NCI-H187 (cell line): ENCODE data around the gene POLR3E.

Experiments
- DNase-seq, 2 experiments: peaks; one replicate each; lab custom pipeline; 2025; lab: John Stamatoyannopoulos, UW

POLR3E gene

DNA sequence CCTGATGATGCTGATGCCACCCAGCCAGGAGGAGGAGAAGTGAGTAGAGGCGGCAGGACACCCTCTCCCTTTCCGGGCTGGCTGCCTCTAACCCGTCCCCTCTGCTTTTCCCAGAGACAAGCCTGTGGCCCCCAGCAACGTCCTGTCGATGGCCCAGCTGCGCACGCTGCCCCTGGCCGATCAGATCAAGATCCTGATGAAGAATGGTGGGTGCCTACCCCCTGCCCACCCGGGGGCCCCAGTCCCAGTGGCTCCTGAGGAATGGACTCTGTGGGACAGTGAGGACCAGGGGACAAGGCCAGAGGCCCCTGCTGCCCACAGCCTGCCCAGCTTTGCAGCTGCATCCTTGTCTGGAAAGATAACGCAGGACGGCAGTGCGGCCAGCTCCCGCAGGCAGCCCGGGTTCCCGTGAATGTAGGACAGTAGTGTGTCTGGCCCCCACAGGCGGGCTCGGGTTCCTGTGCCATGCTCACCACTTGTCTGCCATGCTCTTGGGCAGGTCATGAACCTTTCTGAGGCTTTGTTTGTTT lies 19.9 kb downstream of the POLR3E start:
- DNase-seq, result no peak

DNA sequence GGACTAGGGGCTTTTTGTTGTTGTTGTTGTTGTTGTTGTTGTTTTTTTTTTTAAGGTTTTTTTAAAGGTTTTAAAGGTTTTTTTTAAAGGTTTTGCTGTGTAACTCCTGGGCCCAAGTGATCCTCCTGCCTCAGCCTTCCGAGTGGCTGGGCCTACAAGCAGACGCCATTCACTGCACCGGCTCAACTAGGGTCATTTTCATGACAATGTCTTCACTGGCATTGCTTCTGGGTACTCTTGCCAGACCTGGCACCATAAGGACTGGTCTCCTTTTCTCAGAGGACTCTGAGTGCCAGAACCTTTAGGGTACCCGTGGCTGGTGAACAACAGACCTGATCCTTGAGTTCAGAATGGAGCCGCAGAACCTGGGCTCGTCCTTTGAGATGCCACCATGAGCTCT lies 20.4 kb downstream of the POLR3E start:
- DNase-seq, result no peak

DNA sequence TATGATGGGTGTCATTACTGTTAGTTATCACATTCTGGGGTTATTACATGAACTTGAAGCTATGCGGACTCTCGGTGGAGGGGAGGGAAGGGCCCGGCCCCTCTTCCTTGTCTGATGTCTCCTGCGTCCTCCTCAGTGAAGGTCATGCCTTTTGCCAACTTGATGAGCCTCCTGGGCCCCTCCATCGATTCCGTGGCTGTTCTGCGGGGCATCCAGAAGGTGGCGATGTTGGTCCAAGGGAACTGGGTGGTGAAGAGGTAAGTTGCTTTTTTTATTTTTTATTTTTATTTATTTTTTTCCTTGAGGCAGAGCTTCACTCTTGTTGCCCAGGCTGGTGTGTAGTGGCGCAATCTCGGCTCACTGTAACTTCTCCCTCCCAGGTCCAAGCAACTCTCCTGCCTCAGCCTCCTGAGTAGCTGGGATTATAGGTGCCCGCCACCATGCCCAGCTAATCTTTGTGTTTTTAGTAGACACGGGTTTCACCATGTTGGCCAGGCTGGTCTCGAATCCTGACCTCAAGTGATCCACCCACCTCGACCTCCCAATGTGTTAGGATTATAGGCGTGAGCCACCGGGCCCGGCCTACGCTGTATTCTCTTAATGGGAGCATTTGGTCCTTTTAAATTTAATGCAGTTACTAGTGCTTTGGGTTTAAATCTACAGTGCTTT lies 21.6 kb downstream of the POLR3E start:
- DNase-seq, result no peak

DNA sequence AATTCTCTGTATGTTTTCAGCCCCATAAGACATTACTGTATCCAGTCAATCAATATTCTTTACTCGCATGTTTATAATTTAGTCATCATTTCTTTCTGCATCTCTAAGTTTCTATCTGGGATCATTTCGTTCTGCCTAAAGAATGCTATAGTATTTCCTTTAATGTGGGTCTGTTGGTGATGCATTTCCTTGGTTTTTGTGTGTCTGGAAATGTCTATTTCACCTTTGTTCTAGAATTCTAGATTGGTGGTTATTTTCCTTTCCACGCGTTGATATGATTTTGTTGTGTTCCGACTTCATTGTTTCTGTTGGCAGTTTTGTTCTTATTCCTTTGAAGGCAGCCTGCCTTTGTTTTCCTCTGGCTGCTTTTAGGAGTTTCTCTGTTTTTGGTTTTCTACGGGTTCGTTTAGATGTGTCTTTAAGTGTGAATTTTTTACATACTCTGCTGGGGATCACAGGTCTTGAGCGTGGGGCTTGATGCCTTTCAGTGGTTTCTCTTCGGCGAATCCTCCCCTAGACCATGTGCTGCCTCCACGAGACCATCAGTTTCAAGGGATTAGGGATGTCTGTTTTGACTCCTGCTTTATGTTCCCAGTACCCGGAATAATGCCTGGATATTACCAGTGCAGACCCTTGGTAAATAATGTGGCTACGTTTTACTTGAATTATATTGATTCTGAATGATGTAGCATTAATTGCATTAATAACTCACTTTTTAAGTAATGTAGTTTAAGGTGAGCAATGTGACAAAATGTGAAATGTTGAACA lies 23.5 kb downstream of the POLR3E start:
- DNase-seq, result no peak

DNA sequence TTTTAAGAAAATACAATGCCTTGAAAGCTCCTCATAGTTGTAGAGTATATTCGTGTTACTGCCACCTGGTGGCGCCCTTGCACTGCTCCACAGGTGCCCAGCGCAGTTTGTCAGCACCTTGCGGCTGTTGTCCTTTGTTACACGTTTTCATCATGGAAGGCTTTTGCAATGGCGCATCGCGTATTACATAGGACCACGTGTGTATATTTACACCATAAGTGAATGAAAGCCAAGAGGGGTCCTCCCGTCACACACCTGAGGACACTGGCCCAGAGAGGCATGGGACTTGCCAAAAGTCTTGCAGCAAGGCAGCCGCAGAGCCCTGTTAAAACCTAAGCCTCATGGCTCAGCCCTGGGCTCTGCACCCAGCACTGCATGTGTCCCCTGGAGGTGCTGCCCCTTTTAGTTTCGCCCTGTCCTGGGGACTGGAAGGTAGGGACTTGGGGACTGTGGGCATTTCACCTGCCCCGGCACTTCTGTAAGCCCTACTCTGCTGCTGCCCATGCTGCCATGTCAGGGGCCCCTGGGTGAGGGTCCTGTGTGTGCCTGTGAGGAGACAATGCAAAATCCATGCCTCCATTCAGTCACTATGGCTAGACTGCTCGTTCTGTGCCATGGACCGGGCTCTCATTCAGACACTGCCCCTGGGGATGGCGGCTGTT lies 24.3 kb downstream of the POLR3E start:
- DNase-seq, result peak; percentile 4 to 13

DNA sequence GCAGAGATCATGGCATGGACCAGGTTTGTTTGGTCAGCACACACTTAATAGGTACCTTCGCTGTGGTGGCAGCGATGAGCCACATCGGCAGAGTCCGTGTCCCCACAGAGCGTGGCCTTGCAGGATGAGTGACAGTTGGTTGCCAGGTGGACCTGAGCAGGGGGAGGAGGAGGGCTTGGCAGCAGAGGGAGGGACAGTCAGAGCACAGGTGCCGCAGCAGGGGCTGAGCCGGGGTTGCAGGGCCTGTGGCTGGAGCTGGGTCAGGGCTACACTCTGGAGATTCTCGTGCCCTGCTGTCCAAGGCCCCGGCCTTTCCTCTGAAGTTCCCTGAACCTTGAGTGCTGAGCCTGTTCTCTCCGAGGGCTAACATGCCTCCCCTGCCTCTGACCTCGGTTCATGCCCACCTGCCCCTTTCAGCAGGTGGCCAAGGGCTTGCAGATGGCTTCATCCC lies 24.8 kb downstream of the POLR3E start:
- DNase-seq, result no peak

DNA sequence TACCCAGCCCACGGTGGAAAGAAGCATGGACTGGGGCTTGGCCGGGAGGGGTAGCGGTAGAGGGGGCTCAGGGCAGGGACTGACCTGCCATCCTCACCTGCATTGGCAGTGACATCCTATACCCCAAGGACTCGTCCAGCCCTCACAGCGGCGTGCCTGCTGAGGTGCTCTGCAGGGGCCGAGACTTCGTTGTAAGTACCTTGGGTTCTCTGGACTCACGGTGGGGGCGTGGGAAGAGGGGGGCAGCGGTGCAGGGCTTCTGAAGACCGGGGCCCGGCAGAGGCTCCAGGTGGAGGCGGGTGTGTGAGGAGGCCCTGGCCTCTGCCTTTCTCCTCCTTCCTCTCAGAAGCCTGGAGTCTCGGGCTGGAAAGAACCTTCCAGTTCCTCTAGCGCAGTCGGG lies 25.5 kb downstream of the POLR3E start:
- no peak for DNase-seq

DNA sequence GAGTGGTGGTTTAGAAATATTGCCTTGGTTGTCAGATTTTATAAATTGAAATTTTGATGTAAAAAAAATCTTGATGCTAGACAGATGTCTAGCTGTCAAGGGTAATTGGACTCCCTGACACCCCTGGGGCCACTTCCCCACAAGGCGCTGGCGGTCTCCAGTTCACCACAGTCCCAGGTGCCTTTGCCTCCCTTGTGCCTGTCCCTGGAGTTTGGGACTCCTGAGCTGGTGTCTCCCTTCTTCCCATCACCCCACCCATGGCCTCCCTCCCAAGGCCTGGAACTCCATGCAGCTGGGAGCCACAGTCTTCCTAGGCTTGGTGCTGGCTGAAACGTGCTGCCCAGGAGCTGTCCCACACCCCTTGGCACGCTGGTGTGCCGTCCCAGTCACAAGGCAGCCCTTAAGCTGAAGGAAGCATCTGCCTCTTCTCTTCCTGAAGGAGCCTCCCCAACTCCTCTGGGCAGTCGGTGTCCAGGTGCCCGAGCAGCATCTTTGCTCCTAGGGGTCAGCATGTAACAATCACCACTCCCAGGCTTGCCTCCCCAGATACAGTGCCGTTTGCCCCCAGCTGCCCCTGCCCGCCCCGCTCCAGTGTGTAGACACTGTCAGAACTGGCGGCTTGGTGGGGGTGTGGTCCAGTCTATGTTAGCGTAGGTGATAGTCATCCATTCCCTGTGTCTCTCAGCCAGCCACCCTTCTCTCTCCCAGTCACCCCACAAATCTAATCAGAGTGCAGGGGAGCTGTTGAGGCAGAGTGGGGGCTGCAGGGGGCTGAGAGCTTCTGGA lies 26.2 kb downstream of the POLR3E start:
- no peak for DNase-seq

DNA sequence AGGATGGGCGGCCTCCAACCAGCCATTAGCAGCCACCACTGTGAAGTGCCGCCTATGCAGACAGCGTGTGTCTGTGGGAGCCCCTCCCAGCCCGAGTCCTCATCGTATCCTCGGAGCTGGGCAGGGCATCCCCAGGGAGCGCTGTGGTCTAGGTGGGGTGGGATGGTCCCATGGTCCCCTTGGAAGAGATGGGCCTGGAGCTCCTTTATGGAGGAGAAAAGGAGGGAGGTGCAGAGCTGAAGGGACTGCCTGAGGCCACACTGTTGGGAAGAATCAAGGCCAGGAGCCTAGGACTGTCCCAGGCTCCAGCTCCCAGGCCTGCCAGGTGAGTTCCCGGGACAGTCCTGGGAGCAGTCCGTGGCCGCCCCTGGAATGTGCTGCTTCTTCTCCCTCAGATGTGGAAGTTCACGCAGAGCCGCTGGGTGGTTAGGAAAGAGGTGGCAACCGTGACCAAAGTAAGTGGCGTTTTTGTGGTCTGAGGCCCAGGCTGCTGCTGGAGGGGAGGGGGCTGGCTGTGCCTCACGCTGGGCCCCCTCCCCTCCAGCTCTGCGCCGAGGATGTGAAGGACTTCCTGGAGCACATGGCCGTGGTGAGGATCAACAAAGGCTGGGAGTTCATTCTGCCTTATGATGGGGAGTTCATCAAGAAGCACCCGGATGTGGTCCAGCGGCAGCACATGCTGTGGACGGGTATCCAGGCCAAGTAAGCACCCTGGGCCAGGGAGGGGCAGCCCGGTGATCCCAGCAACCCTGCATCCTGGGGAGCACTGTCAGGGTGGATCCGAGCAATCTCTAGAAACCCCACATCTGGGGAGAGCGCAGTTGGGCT lies 27.0 kb downstream of the POLR3E start:
- DNase-seq, result no peak

DNA sequence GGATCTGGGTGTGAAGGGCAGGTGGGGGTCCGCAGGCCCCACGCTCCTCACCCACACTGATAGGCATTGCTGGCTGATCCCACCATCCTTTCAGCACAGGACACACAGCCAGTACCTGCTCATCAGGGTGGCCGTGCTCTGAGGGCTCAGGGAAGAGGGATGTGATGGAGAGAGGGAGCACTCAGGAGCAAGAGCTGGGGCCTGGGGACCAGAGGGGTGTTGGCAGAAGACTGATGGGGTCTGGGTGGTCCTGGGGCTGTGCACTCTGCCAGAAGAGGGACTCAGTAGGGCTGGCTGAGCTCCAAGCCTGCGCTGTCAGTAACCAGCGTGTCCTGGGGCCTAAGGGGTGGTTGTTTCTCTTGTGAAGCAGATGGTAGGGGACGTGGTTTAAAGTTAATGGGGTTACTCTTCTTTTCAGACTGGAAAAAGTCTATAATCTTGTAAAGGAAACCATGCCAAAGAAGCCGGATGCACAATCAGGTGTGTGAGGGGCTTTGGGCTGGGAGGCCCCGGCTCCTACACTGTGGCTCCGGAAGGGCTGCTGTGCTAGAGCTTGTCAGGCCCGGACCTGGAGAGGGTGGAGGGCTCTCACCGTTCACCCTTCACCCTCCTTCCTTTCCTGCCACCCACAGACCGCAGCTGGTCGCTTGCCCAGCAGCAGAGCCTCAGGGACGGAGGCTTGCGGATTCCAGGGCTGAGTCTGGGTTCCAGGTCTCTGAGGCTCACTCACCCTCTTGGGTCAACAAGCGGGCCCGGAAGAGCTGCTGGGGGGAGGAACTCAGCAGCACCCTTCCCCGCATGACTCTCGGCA lies 27.8 kb downstream of the POLR3E start:
- no peak for DNase-seq

DNA sequence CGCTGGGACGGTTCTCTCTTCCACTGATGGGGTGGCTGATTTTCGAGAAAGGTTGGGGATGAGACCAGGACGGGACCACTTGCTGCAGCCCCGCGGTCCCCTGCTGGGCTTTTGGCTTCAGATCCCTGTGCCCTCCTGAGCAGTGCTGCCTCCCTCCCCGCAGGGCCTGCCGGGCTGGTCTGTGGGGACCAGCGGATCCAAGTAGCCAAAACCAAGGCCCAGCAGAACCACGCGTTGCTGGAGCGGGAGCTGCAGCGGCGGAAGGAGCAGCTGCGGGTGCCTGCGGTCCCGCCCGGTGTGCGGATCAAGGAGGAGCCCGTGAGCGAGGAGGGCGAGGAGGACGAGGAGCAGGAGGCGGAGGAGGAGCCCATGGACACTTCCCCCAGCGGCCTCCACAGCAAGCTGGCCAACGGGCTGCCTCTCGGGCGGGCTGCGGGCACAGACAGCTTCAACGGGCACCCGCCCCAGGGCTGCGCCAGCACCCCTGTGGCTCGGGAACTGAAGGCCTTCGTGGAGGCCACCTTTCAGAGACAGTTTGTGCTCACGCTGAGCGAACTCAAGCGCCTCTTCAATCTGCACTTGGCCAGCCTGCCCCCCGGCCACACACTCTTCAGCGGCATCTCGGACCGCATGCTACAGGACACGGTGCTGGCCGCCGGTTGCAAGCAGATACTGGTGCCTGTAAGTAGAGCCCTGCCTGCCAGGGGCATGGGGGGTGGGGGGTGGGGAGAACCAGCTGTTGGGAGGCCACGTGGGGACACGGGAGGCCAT lies 28.6 kb downstream of the POLR3E start:
- DNase-seq, result no peak

DNA sequence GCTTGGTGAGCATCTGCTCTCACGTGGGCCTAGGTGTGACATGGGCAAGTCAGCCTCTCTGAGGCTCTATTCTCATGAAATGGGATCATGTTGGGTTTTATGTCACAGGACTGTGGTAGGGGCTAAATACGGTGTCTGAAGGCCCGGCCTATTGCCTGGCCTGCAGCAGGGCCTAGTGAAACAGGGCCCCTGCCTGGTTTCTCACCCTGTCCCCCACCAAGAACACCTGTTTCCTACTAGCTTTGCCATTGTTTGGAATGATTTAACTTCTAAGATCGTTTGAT lies 29.1 kb downstream of the POLR3E start:
- DNase-seq, result no peak

DNA sequence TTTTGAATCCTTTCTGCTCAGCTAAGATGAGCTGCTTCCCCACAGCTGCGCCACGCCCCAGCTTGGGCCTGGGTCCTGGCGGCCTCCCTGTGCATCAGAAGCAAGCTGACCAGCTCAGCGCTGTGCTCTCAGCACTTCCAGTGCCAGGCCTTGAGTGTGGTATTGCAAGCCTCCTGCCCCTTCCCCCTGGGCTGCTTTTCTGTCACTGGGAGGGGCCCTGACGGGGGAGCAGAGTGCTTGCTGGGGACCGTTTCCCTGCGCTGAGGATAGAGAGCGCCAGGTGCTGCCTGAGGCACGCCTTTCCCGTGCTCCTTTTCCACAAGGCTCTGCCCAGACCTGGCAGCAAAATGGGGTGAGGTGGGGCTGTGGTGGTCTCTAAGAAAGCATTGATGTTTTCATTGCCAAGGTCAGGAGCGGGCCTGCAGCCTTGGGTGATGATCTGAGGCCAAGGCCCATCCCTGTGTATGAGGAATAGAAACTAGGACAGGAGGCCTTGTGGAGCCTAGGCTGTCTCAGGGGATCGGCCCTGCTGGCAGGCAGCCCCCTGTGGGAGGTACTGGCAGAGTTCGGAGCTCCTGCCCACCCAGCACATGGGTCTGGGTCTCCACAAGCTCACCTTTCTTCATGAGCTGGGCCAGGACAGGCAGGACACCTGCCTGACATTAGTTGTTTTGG lies 29.7 kb downstream of the POLR3E start:
- DNase-seq, result no peak

DNA sequence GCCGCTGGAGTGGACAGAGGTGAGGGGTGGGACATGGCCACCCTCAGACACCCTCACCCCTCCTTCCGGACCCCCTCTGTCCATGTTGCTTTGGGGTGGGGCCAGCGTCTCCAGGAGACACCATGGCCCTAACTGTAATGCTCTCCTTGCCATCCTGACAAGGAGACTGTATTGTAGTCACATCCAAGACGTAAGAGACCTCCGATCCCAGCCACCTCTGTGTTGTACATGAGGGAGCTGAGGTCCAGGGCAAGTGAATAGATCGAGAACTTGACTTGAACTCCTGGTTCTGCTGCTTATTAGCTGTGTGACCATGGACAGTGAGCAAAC lies 30.2 kb downstream of the POLR3E start:
- no peak for DNase-seq

DNA sequence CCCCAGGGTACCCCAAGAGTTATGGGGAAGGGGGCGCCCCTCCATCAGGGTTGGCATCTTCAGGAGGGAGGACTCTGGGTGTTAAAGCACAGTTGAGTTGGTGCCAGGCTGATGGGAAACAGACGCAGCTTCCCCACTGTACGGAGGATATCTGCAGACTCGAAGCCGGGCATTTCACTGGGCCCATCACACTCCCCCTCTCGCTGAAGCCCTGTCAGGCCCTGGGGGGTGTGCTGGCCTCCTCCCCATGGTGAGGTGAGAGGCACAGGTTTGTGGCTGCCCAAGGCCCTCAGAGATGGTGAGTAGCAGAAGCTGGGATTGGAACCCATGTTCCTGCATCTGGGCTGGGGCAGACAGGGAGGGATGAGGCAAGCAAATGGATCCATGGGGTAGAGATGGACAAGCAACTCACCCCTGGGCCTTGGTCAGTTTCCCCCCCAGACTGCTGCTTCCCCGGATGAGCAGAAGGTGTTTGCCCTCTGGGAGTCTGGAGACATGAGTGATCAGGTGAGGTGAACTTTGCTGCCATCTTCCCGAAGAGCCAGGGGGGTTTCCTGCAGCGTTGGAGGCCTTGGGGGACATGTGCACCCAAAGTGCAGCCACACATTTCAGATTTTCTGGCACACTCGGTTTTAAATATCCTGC lies 31.0 kb downstream of the POLR3E start:
- DNase-seq, result no peak

DNA sequence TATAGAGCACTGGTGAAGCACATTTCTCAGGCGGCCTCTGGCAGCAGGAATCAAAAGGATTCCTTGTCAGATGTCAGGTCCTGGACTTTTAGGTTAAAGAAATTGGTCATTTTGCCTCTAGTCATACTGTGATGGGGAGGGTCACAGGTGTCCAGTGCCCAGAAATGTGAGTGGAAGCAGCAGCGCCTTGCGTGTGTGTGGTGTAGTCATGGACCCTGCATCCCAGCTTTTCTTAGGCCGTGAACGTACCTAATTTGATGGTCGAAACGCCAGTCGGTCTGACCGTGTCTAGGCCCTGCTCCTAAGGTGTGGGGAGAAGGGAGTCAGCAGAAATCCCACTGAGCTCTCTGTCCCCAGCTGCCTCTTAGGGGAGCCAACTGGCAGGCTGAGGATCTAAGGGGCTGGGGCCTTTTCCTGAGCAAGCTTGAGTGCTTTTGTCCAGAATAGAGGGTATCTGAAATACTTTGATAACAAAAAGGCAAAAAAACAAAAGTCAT lies 32.0 kb downstream of the POLR3E start:
- no peak for DNase-seq

DNA sequence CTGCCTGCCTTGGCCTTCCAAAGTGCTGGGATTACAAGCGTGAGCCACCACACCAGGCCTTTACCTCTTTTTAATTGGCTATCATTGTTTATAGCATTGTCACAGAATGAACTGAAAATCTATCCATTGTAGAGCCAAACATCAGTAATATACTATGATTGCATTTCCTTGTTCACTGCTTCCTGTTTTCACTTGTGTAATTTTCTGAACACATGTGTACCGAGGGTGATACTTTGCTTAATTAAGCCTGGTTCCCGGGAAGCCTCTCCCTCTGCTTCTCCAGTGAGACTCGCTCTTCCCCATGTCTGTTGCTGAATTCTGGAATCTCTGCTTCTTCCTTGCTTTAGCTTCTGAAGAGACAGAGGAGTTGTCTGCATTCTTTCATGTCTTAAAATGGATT lies 33.1 kb downstream of the POLR3E start:
- DNase-seq, result no peak

DNA sequence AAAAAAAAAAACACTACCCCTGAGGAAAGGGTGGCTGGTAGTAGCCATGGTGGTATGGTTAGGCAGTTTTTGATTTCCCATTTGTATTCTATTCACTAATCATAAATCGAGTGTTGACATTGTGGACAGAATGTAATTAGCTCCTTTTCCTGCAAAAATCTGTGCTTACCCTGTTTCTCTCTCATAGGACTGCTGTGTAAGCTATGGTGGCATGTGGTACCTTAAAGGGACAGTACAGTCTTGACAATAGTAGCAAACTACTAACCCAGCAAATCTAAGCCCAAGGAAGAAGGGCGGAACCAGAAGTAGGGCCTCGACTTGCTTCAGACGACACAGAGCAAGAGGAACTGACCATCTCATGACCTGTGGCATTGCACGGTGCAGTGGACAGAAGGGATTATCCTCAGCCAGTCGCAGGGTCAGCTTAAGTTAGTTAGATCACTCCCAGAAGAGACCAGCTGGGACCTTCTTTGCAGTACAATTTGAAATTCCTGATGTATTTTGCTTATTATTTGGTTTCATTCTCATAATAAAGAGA lies 36.3 kb downstream of the POLR3E start:
- DNase-seq, result no peak
